Measurements from ENCODE around the gene ECSIT.
"Not testable (repeated sequence)": the region's sequence is repeated elsewhere in the genome, so short reads cannot be mapped to it uniquely, and the experiment has no call there.

ECSIT gene, protein sequence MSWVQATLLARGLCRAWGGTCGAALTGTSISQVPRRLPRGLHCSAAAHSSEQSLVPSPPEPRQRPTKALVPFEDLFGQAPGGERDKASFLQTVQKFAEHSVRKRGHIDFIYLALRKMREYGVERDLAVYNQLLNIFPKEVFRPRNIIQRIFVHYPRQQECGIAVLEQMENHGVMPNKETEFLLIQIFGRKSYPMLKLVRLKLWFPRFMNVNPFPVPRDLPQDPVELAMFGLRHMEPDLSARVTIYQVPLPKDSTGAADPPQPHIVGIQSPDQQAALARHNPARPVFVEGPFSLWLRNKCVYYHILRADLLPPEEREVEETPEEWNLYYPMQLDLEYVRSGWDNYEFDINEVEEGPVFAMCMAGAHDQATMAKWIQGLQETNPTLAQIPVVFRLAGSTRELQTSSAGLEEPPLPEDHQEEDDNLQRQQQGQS

GRCh38 chr19:11528551-11529341, at the start of gene ECSIT:
ECSIT (minus strand) TSS chr19:11529134; CDS start chr19:11519170, 9,964 bp downstream.
- peak; percentile 90 for DNase-seq

GRCh38 chr19:11577451-11578257, 48.7 kb upstream of the ECSIT start, which contains the start of gene ACP5:
ACP5 (minus strand) TSS chr19:11577645; CDS start chr19:11577317, 328 bp downstream.
- DNase-seq = no peak

DNA sequence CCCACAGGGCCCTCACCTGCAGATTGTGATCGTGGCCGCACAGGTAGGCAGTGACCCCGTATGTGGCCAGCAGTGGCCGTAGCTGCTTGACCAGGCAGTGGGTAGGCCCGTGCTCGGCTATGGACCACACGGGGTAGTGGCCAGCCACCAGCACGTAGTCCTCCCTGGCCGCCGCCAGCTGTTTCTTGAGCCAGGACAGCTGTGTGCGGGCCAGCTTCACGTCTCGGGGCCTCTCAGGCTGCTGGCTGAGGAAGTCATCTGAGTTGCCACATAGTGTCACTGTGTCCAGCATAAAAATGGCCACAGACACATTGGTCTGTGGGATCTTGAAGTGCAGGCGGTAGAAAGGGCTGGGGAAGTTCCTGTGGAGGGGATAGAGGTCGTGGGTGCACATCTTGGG, 47.3 kb upstream of the ECSIT start:
- DNase-seq = no peak

DNA sequence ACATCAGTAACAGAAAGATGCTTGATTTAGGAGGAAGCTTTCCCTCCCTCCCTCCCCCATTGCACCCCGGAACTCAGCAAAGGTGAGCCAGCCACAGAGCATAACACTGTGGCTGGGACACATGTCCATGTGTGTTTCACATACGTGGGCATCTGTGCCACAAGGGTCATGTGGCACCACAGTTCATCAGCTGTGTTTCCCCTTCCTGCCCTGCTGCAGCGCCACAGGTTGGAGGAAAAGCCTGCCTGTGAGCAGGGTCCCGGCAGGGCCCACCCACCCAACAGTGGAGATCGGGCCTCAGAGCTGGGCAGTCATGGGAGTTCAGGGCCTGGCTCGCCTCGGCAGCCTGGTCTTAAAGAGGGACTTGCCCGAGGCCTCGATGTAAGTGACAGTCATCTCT, 45.8 kb upstream of the ECSIT start:
- no peak for DNase-seq

DNA sequence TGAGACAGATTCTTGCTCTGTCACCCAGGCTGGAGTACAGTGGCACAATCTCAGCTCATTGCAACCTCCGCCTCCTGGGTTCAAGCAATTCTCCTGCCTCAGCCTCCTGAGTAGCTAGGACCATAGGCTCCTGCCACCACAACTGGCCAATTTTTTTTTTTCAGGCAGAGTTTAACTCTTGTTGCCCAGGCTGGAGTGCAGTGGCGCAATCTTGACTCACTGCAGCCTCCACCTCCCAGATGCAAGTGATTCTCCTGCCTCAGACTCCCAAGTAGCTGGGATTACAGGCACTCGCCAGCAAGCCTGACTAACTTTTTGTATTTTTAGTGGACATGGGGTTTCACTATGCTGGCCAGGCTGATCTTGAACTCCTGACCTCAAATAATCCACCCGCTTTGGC, 44.8 kb upstream of the ECSIT start:
- DNase-seq = not testable (repeated sequence)

- DNase-seq = not testable (repeated sequence)
Observed at GRCh38 chr19:11573354-11573753, 44.4 kb upstream of the ECSIT start.

DNA sequence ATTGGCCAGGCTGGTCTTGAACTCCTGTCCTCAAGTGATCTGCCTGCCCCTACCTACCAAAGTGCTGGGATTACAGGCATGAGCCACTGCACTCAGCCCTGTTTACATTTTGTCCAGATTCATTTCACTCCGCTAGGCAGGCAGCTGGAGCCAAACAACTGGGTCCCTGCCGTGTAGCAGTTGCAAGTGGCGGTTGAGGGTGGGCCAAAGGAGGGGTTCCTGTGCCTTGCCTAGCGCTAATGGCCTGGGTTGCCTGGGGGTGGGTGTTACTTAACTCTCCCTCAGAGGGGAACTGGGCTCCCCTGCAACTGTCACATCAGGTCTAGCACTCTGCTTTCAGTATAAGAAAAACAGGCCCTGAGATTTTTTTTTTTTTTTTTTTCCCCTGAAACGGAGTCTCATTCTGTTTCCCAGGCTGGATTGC, 41.1 kb upstream of the ECSIT start:
- no peak for DNase-seq

- no peak for DNase-seq
Observed at GRCh38 chr19:11566164-11566563, 37.2 kb upstream of the ECSIT start.

DNA sequence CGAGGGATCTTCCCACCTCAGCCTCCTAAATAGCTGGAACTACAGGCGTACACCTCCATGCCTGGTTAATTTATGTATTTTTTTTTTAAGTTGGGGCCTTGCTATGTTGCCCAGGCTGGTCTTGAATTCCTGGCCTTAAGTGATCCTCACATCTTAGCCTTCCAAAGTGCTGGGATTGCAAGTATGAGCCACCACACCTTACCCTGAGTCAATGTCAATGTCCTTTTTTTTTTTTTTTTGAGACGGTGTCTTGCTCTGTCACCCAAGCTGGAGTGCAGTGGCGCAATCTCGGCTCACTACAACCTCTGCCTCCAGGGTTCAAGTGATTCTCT, 36.7 kb upstream of the ECSIT start:
- DNase-seq = not testable (repeated sequence)

DNA sequence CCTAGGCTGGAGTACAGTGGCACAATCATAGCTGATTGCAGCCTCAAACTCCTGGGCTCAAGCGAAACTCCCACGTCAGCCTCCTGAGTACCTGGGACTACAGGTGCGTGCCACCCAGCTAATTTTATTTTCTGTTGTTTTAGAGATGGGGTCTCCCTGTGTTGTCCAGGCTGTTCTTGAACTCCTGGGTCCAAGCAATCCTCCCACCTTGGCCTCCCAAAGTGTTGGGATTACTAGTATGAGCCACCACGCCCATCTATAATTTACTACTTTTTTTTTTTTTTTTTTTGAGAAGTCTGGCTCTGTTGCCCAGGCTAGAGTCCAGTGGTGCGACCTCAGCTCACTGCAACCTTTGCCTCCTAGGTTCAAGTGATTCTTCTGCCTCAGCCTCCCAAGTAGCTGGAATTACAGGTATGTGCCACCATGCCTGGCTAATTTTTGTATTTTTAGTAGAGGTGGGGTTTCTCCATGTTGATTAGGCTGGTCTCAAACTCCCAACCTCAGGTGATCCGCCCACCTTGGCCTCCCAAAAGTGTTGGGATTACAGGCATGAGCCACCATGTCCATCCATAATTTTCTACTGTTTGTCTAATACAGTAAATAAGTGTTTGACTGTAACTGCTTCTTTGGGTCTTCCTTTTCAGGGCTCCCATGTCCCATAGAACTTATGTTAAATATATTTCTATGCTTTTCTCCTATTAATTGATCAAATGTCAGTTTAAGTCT, 35.3 kb upstream of the ECSIT start:
- DNase-seq = not testable (repeated sequence)

- no peak for DNase-seq
Observed at GRCh38 chr19:11563532-11563931, 34.6 kb upstream of the ECSIT start.

- DNase-seq = no peak
Observed at GRCh38 chr19:11560404-11561051, 31.6 kb upstream of the ECSIT start.

- DNase-seq = peak; percentile 95
Observed at GRCh38 chr19:11558881-11559828, 30.2 kb upstream of the ECSIT start, which contains the start of gene ELOF1. ELOF1 (minus strand) TSS chr19:11559230; CDS start chr19:11554347, 4,883 bp downstream.

DNA sequence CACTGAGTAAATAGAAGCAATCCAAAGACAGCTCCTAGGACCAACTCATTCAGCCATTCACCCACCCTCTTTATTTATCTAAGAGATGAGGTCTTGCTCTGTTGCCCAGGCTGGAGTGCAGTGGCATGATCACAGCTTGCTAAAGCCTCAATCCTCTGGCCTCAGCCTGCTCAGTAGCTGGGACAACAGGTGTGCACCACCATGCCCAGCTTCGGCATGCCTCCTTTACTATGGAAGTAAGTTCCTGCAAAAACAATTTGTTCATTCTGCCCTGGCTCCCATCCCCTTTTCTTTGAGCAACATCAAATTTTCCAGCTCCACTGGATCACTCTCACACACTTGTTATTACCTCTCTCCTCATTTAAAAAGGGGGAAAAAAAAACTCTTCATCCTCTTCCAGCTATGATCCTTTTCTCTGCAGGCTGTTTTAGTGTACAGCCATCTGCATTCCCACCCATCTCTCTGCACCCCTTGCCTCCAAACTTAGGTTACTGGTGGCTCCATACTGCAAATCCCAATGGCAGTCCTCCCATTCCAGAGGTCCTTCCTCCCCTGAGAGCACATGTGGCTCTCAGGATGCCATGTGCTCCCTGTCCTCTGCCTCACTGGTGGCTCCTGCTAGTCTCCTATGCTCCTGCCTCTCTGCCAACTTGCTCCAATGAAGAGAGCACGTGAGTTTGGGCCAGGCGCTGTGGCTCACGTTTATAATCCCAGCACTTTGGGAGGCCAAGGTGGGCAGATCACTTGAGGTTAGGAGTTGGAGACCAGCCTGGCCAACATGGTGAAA, 27.9 kb upstream of the ECSIT start:
- no peak for DNase-seq

GRCh38 chr19:11555246-11555645, 26.3 kb upstream of the ECSIT start:
- no peak for DNase-seq

GRCh38 chr19:11554160-11554559, 25.2 kb upstream of the ECSIT start:
- no peak for DNase-seq

DNA sequence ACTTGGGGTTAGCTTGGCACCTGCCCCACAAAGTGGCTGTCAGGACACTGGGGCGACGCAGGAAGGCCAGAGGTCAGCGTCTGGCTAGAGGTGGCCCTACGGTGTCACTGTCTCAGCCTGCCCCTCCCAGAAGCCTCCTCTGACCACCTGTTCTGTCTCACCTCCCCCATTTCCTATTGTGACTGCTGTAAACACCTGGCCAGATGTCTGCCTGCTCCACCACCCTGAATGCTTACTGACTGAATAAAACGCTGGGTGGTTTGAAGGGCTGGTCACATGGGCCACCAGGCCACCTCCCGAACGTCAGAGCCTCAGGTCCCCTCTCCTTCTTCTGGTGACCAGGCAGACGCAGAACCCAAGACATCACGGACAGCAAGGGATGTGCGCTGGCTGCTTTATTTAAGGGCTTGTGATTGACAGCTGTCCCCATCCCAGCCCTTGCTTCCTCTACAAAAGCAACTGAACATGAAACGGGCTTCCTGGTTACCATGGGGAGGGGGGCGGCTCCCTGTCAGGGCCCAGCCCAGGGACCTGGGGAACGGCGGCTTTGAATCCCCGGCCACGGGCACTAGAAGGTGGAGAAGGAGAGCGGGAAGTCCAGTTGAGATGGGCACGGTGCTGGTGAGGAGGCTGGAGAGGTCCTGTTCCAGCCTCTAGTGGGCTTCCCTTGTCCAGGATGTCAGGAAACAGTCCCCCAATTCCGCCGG, 23.9 kb upstream of the ECSIT start:
- no peak for DNase-seq

DNA sequence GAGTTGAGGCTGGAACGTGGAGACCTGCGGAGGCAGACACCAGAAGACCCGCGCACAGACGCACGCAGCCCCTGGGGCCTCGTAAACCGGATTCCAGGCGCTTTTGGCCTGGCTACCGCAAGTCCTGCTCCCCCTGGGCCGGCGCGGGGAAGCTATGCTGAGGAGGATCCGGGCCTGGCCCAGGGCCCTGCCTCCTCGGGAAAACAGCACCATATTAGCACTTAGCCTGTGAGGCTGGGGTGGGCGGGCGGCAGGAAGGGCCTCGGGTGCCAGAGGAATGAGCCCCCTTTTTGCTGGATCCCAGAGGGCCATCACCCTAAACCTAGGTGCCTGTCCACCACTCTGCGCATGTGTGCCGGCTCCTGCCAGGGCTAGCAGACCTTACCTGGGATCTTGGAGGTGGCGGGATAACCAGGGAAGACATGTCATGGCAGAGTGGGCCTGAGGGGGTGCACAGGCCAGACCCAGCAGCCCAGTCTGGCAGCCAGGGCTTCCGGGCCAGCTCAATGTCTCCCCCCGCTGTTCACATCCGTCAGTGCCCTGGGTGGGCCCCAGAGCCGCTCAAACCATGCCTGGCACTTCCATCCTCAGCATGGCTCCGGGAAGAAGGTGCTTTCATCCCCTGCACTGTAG, 22.8 kb upstream of the ECSIT start:
- no peak for DNase-seq

DNA sequence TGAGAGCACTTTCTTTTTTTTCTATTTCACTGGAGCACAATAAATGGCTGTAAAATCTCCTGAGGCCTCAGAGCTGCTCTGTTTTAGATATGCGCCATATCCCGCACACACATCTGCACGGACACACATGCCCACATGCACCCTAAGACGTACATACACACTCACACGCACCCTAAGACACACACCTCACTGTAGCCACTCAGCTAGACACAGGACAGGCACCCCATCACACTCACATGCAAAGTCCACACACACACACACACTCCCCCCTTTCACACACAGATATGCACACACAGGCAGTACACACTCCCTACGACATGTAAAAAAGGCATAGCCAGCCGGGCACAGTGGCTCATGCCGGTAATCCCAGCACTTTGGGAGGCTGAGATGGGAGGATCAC, 21.3 kb upstream of the ECSIT start:
- DNase-seq = no peak

Measured in activated CD4-positive, CD25-positive, alpha-beta regulatory T cell treated with anti-CD3 and anti-CD28 coated beads, Interleukin-2, amount 50 U/mL, for 72 hours (primary cell).